ENCODE results near the gene PALB2.

GRCh38 chr16:23635958-23636357, 5.2 kb downstream of the PALB2 start:
- TF ChIP-seq CTCF (conservative IDR thresholded peaks at IDR 0.05 in 1 of 2, IDR thresholded peaks at IDR 0.05 in 1 of 2; ENCODE audit: extremely low read depth in 1 of 2, insufficient read depth in 1 of 2, low read depth in 1 of 2, low read length in 2 of 2): no peak
- TF ChIP-seq EZH2 (IDR thresholded peaks at IDR 0.05; ENCODE audit: borderline replicate concordance, low read length): no peak
